SIG-M5 treated with dmso at 0.1 percent for 504 hours (cell line): ENCODE data around the gene SYNPR.
A peak's percentile ranks its signal among the peaks of the same experiment; 100 is the strongest.

Experiments
- DNase-seq: peaks from one replicate; lab custom pipeline; 2025; ENCODE audit not compliant: unreplicated experiment; lab: John Stamatoyannopoulos, UW

SYNPR gene

GRCh38 chr3:63528325-63529000, 250.4 kb downstream of the SYNPR start:
- no peak for DNase-seq

- no peak for DNase-seq
These were observed 254.4 kb downstream of the SYNPR start for GRCh38 chr3:63532521-63532920.

- no peak for DNase-seq
These were observed 260.8 kb downstream of the SYNPR start for GRCh38 chr3:63538919-63539318.

DNA sequence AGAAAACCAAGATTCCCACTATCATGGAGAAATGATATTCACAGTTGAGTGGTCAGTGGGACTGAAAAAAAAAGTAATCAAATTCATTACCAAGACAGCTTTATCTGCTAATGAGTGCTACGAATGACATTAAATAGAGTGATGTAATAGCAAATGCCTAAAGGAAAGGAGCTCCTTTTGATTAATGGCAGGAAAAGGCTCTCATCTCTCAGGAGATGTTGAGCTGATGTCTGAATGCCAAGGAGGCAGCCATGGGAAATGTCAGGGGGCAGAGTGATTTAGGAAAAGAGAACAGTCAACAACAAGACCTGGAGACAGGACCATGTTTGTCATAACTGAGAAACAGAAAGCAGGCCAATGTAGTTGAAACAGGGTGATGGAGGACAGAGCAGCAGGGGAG, 277.7 kb downstream of the SYNPR start:
- no peak for DNase-seq

DNA sequence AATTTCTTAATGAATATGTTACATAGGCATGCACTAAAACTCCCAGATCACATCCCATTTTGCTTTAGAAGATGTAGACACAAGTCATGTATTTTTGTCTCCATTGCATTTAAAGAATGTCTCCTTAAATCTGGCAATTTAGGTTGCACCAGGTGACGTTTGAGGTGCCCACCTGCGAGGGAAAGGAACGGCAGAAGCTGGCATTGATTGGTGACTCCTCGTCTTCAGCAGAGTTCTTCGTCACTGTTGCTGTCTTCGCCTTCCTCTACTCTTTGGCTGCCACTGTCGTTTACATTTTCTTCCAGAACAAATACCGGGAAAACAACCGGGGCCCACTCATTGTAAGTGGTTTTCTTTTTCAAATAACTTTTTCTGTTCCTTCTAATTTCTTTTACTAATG, 278.3 kb downstream of the SYNPR start:
- DNase-seq: no peak

DNA sequence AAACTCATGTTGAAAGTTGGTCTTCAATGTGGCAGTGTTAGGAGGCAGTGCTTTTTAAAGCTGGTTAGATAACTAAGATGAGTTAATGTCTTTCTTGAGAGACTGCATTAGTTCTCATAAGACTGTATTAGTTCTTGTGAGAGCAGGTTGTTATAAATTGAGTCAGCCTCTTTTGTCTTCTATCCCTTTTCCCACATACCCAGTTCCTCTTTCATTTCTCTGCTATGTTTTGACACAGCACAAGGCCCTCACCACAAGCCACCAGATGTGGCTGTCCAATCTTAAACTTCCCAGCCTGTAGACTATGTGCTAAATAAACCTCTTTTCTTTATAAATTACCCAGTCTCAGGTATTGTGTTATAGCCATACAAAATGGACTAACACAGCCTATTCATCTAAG, 279.8 kb downstream of the SYNPR start:
- DNase-seq: peak; percentile 7

DNA sequence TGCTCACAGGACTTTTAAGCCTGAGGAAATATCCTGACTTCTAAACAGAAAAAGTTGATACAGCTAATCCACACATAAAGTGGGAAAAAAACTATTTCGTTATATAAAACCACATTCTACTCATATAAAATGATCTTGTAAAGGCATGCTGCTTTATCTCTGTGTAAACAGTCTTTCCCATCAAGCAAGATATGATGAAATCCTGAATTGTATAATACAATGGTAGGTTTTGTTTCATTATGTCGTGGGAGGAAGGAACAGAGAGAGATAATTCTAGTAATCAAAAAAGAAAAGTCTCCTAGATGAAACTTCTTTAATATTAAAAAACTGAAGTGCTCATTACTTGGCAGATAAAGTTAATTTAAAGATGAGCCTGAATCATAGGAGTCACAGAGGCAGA, 281.8 kb downstream of the SYNPR start:
- DNase-seq: no peak

GRCh38 chr3:63561879-63562278, 283.8 kb downstream of the SYNPR start:
- DNase-seq: no peak

DNA sequence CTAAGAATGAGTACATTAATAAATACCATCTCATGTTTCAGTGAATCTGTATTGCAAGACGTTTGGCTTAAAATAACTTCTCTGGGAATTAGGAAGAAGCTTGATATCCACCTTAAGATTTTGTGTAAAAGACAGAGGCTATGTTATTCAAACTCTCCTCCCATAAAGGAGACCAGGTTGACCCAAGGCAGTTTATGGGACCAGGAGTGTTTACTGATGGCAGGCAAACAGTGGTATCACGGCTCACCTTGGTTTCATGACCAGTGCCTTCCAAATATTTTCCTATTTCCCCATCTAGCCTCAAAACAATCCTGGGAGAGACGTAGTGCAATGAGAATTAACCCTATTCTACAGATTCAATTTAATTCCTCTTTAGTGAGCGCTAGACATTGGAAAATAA, 284.2 kb downstream of the SYNPR start:
- DNase-seq: no peak

DNA sequence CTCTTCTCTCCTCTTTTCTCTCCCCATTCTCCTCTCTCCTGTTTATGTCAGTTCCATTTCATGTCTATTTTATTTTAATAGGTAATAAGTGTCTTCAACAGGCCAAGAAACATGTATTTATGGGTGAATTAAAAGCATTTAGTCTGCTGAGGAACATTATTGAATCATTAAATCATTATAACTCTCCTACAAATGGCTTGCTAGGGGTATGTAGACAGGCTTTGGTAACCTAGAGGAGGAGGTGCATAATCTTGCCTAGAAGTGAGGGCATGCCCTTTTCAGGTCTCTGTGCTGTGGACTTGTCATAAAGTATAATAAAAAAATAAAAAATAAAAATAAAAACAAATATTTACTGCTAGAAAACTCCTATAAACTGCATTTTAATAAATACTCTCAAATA, 285.5 kb downstream of the SYNPR start:
- no peak for DNase-seq

GRCh38 chr3:63565220-63565619, 287.1 kb downstream of the SYNPR start:
- no peak for DNase-seq

DNA sequence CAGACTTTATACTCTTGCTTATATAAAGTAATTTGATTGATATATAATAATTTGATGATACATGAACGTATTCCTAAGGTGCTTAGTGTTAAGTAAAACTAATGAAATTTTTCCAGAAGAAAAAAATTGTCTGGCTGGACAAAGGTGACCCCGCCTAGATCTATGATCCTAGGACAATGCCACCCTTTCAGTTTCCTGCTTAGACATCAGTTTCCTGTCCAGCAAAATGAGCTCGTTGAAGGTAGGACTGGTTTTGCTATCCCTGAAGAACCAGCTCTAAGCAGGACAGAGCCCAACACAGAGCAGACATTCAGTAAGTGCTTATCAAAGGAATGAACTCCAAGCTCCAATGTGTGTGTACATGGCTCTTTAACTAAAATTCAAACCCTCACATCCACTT, 293.6 kb downstream of the SYNPR start:
- no peak for DNase-seq

DNA sequence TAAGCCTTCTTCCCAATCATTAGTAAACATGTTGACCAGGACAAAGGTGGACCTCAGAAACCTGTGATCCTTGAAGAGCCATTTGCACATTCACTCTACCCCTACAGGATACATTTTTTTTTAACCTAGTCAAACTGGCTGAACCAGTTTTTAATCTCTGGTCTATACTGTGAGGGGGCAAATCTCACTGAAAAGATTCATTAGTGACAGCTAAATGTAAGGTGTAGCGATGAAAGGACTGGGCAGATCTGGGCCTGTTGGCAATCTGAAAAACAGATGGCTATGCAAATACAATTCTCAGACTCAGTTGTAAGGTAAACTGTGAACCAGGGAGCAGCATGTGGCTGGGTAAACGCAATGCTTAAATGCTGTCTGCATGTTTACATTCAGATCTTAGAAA, 298.7 kb downstream of the SYNPR start:
- peak; percentile 84 for DNase-seq

DNA sequence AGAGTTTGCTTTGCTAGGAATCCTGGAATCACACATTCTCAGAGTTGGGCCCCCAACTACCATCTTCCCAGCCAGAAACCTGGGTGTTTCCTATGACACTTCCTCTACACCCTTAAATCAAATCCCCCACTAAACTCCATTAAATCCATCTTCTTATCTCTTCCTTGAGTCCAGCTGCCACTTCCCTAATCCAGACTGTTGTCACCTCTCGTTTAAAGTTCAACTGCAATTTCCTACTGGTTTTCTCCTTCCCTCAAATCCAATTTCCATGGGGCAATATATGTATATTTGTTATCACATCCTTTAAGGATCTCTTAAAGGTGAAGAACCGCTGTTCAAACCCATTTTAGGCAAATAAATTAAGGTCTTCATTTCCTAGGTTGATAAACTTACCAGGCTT, 300.8 kb downstream of the SYNPR start:
- no peak for DNase-seq

DNA sequence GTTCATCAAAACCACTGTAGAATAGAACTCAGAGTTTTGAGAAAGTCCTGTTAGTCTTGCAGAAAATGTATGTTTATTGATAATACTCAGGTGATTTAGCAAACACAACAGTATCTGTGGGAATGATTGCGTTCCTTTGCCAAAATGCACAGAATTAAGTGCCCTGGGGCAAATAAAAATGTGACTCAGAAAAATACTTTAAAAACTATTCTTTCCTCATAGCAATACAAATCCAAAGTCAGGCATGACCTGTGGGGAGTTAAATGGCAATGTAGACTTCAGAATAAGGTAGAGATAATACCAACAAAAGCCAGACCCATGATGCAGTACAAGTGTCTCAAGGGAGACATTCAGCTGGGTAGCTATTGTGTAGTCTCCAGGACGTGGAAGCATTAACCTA, 302.0 kb downstream of the SYNPR start:
- no peak for DNase-seq

- no peak for DNase-seq
These were observed 304.9 kb downstream of the SYNPR start for GRCh38 chr3:63582943-63583500.

GRCh38 chr3:63584681-63585080, 306.6 kb downstream of the SYNPR start:
- DNase-seq: no peak

GRCh38 chr3:63585927-63586326, 307.8 kb downstream of the SYNPR start:
- DNase-seq: no peak

DNA sequence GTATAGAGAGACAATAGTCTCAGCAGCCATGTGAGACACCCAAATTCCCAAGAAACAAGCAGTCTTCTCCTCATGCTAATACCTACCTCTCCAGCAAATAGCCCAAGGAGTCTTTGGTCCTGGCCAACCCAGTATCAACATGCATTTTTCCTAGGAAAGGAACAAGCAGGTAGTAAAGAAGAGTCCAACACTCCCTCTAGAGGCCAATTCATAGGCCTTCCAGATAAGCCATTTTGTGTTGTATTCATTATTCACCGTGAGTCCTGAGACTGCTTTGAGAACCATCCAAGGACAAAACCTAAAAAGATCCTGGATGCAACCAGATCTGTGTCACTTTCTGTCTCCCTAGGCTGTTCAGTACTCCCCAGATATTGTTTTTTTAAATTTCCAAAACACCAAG, 310.8 kb downstream of the SYNPR start:
- no peak for DNase-seq

- DNase-seq: no peak
These were observed 315.7 kb downstream of the SYNPR start for GRCh38 chr3:63593779-63594178.

GRCh38 chr3:63595221-63595620, 317.1 kb downstream of the SYNPR start:
- DNase-seq: no peak

DNA sequence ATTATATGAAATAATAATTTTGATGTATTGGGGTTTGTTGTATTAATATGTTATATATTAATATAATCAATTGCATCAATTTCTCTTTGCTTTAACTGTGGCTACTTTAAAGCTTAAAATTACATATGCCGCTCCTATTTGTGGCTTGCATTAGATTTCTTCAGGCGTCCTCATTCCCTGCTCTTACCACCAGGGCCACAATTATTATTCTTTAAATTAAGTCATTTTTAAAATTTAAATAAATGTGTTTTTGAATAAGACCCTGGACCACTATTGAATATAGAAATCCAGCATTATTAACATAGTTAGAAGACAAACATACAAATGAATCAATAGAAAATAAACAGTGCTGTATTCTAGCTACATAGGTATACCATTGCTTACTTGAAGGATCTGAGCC, 318.9 kb downstream of the SYNPR start:
- no peak for DNase-seq

GRCh38 chr3:63607716-63608115, 329.6 kb downstream of the SYNPR start:
- no peak for DNase-seq
